GM19397 (cell line): ENCODE measurements around the gene SLC9A9.

Experiments
- ATAC-seq: cut with Tn5 transposase; IDR thresholded peaks from one replicate; pipeline ENCODE4 v1.9.1; 2021; ENCODE audit warnings: mild to moderate bottlenecking, moderate library complexity; ENCODE audit not compliant: unreplicated experiment

Gene SLC9A9

DNA sequence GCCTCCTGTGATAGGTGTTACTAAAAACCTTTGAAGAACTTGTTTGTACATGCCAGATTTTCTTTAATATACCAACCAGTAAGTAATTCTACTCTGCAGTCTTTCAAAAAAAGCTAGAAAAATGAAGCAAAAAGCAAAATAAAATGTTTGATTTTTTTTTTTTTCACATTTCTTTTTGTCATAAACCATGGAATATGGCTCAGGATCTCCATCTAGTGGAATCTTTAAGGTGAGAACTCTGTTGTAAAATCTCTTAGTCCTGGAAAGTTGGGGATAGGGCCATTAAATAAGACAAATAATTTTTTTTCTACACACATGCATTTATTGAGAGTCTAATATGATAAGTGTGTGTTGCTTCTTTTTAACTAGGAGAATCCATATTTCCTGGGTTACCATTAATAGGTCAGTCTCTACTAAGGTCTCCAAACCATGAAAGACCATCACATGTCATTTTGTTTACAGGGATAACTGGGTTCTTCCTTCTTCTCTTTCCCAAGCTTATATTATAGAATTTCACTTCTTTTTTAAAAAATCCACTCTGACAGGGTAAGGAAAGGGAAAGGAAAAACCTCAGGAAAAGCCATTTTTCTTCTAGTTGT lies 84.6 kb downstream of the SLC9A9 start:
- ATAC-seq = no peak

DNA sequence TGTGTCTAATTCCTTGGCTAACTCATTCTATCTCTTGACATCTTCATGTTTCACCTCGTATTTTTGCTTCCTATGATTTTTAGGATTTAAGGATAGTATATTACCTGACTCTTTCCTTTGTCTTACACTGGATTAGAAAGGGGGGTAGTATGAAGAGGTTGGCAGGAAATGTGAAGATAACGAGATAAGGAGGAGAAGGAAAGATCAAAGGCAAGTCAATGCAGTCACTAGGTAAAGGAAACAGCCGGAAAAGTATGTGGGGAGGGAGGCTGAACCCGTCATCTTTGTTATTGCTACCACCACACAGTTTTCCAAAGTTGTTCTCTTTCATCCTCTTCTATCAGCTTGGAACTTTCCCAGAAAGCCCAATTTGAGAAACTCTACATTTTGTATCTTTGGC lies 90.6 kb downstream of the SLC9A9 start:
- no peak for ATAC-seq

DNA sequence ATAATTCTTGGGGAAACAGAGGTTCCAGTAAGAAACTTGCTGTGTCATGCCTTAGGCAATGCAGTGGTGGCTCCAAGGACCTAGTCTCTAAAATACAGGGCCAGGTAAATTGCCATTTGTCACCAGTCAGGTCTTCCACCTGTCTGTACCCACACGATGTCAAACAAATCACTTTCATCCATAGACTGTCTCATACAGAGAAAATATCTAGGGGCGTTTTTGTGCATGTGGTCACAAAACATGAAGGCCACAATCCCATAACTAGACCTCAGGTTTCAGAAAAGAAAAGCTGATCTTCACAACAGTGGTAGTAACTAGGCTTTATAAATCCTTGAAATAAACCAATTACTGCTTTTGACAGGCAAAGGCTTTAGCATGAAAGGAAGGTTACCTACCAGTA lies 92.3 kb downstream of the SLC9A9 start:
- no peak for ATAC-seq

DNA sequence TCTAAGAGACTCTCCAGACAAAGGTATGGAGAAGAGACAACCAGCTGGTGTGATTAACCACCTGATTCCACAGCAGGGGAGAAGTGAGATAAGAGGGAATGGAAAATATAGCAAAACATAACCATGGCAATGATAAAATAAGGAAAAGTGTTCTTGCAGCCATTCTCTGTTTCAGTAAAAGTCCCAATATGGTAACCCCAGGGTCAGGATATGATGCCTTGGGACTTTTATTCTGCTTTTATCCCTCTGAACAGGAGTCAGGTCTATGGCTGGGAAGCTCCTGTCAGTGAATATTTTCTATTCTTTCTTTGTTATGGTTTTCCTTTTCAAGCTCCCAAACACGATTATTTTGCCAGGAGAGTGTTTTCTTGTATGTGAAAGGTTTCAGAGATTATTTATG lies 94.2 kb downstream of the SLC9A9 start:
- no peak for ATAC-seq

DNA sequence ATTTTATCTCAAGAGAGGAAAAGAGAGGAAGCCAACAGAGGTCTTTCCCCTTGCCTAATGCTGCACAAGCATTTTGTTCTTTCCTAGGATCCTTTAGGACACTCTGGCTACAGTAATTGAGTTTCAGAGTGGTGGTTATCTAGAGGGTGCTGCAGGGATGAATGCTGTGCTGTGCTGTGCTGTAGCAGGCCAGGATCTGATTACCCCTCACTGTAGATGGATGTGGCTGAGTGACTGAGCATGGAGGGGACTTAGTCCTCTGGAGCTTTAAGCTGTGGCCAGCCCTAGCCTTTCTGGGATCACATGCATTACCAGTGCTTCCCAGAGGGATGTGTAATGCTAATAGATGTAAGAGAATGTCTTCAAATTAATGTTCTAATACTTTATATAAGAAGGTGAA lies 94.8 kb downstream of the SLC9A9 start:
- no peak for ATAC-seq

DNA sequence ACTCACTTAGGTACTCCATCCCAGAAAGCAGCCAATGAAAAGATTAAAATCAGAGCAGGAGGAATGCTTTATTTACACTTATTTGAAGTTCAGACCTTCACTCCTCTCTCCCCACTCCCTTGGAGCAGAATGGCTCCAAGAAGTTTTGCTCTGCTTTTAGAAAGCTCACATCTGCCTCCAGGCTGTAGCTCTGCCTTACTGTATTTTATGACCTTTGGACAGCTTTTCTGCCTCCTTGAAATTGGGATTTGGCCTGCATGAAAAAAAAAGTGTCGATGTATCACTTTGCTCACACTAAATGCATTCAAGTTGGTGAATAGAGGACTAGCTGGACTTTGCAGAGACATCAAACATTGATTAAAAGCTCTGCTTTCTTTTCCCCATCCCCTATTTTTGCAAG lies 95.3 kb downstream of the SLC9A9 start:
- no peak for ATAC-seq

DNA sequence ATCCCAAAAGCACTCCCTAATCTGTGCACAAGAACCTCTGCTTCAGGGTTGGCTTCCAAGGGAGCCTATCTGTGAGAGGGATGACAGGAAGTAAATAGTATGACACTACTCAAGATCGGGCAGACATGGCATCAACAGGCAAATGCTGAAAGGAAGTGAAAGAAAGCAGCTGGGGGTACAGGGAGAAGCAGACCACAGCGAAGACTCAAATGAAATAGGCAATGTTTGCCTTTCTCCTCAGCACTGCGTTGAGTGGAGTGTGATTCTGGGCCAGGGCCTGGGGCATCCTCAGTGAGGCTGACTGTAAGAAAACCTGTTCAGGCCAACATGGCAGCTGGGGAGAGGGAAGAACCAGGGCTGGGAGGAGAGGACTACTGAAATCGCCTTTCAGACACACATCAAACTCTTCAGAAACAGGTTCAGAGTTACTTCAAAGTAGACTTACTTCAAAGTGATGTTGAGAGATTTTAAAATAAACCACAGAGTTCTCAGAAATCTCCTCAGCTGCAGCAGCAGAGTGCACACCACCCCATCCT lies 96.6 kb downstream of the SLC9A9 start:
- ATAC-seq = peak; percentile 59

DNA sequence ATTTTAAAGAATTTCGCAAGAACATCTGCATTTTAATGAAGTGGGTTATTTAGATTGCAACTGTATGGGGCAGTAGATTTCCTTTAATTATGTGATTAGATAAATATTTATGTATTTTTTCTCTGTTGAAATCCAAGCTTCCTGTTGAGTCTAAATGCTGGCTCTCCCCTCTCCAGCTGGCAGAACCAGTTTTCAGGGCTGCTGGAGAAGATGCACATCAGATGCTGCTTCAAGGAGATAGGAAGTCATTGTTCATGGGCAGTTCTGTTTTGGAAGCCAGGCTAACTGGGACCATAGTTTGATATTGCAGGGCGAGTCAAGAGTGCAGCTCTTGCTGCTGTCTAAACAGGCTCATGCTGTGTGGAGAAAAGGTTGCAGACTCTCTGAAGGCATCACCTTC lies 97.4 kb downstream of the SLC9A9 start:
- no peak for ATAC-seq

DNA sequence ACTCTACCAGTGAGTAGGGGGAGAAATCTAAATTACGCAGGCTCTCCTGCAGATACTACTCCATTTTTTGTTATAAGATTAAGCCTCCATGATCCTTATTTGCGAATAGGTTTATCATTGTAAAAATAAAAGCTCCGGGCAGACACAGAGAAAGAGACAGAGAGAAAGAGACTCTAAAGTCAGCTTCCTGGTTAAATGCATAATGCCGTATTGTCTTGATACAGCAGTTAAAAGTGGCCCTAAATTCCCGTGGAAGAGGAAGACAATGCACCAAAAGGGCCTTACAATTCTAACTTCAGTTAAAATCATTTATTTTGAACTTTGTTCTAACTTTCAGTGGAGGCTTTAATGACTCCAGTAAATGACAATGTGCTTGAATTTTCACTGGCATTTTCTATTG lies 98.3 kb downstream of the SLC9A9 start:
- ATAC-seq = no peak

DNA sequence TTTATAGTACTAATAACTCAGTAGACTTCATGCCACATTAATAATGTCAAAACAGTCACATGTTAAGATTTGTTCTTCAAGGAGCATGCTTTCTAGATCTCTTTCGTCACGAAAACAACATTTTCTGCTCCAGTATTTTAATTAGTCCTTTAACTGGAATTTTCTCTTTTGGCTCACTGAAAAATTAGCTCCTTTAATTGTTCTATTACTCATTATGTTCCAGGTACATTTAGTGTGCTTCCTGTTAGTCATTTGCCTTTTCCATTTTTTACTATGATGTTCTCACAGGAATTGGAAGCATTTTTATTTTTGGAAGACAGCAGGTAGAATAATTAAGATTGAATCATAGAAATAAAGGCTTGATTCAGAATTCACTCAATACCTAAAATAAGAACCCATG lies 111.2 kb downstream of the SLC9A9 start:
- ATAC-seq = no peak

DNA sequence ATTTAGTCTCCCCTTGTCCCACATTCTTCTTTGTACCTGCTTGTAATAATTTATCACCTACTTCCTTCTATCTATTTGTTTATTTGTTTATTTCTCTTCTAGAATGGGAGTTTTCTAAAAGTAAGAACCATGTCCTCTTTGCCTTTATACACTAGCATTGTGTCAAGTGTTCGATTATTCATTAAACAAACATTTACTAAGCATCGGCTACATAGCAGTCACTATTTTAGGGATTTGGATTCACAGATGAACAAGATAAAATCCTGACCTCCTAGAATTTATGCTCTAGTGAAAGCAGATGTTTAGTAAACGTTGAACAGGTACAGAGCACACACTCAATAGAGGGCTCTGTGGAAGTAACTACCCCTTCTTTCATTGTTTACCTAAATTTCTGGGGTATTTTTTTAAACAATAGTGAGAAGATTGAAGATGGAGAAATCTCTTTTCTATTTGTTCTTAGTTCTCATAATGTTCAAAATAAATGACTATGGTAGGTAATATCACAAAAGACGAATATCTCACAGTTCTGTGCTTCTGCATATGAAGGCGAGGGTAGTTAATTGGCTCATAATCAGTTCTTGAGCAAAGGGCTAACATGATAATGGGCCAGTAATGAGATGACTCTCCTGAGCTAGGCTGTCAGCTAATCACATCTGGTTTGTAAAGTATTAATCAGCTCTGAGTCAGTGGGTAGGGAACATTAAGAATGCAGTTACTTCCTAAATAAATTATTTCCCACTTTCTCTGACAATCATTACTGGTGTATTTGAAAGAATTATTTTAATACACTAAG lies 111.9 kb downstream of the SLC9A9 start:
- no peak for ATAC-seq

DNA sequence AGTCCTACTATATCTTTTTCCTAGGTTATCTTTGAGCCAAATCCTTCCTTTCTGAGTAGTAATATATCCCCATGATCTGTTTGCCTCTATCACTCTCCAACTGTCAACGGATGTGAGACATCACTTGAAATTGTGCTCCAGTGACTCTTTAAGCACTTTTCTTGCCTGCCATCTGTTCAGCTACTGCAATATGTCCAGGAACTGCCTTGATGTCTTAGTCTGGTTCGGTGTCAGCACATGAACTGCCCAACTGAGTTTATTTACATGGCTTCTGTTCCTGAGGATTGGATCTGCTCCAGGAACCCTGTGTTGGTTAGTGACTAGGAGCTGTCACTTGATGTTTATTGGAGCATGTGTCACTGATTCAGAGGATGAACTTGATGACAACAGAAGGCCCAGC lies 116.5 kb downstream of the SLC9A9 start:
- ATAC-seq = no peak

DNA sequence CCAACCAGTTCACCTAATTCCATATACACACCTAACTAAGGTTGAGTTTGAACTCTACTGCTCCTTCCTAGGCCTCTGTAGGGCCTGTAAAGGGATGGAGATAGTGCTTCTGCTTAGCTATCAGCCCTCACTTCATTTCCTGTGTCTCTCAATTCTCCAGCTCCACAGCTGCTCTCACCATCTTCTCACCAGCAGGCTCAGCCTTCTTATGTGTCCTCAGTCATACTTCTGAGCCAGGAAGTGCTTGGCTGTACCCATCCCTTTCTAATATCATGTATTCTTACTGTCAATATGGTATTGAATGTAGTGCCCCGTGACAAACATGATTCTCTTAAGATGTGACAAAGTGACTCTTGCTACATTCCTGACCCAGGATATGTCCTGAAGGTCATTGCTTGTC lies 116.9 kb downstream of the SLC9A9 start:
- no peak for ATAC-seq

DNA sequence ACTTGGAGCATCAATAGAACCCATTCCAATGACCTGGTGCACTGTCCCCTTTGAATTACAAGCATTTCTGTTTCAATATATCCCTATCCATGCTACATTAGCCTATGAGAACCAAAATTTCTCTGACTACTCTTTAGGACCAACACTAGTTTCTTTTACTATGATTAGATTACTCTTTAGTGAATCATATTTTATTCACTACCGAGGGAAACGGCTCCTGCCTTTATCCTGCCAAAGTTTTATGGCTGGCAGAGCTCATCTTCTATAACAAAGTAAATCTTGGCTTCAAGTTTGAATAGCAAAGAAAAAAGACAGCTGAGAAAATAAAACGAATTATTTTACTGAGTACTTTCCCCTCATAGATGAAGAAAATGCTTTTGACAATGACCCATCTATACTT lies 120.9 kb downstream of the SLC9A9 start:
- ATAC-seq = no peak

DNA sequence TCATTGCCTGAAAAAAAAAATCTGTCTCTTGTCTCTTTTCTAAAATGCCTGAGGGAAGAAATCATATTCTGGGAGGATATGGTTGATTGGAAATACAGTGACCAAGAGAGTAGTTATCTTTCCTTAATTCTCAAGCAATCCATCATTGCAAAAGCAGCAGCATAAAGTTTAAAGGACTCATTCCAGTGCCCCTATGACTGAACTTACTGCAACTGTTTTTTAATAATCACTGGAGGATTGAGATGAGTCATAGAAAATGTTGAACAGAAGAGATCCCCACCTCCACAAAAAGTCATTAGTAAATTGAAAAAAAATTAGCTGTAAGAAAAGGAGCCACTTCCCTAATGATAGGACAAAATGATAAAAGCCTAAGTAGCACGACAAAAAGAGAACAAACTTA lies 121.5 kb downstream of the SLC9A9 start:
- ATAC-seq = no peak

DNA sequence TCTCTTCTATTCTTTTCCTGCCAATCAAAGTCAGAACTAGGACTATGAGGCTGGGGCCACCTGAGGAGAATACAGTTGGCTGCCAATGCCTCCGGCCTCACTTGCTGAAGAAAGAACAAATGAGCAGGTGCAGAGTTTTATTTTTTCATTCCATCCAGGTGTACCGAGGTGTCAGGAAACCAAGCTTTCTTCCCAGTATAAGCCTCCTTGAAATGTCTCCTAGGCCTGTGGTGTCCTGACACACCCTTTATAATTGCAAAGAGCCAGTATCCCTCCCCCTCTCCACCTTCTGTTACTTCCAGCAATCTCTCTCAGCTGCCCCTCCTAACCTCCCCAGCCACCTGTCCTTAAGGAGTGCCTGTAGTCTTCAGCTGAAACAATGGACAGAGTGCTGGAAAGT lies 127.9 kb downstream of the SLC9A9 start:
- no peak for ATAC-seq

DNA sequence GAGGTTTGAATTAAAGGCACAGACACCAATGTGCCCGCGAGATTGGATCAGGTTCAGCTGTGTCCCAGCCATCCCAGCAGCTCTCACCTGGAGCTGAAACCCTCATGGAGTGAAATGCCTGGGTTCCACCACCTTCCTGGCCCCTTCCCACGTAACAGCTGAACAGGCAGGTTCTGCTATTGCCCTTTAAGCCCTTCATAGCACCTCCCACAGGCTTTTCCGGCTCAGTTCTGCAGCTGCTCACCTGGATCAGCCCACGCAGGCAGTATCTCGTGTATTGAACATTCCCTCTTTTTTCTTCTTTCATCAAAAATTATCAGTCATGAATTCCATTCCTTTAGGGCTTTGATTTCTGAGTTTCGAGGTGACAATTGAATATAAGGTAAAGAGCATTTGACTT lies 129.8 kb downstream of the SLC9A9 start:
- no peak for ATAC-seq

DNA sequence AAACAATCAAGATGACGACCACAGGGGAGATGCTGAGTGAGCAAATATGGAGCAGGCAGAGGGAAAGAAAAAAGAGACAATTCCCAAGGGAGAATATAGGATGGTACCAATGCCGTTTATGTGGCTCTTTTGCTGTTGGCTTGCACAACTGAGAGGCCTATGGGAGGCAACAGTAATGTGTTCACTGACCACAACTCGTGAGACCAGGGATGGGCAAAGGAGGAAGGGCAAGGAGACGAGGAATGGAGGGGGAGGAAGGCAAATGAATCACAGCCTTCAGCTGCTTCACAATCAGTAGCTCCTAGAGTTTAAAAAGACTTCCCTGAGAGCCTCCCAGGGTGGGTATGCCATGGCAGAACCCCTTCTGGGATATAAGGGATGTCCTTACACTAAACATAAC lies 131.5 kb downstream of the SLC9A9 start:
- no peak for ATAC-seq

DNA sequence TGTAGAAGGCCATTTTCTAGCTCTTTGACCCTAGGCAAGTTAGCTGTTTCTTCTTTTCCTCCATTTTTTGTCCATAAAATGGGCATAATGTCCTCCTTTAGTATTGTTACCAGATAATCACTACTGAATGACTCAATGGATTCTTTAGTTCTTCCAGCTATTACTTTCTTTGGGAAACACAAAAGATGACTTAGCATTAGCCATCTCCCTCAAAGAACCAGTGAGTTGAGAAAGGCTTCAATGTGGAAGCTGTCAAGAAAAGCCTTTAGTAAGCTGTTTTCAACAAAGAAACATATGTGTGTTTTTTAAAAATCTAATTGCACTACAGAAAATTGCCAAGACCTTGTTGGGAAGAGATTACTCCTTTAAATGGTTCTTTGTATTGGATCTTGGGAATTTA lies 135.7 kb downstream of the SLC9A9 start:
- ATAC-seq = no peak

DNA sequence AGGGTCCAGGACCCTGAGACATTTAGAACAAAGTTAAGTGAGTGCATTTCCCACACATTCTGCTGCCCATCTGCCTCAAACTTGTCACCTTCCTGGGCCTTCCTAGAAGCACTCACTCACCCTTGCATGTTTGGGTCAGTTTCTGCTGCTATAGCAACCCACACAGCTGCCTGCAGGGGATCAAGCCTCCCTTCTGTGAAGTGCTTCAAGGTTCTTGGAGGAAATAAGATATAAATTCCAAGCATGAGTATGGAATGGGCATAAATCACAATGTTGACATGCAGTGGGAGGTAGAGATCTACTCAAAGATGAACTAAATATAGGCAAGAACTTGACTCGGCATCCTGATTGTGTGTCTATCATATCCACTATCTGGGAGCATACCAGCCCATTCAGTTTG lies 140.4 kb downstream of the SLC9A9 start:
- no peak for ATAC-seq

DNA sequence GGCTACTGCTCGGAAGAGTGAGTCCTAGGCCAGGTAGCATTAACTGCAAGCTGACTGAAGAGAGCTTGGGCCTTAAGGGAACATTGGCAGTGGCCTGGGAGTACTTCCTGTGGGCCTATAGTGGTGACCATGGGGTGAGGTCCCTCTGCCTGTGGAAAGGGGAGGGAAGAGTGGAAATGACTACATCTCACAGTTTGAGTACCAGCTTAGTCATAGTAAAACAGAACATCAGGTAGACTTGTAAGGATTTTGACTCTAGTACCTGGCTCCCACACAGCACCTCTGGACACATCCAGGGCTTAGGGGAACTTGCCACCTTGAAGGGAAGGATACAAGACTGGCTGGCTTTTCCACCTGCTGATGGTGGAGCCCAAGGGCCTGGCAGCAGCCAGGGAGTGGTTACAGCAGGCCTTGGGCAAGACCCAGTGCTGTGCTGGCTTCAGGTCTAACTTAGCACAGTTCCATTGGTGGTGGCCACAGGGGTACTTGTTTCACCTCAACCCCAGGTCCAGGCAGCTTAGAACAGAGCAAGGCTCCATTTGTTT lies 147.8 kb downstream of the SLC9A9 start:
- no peak for ATAC-seq

DNA sequence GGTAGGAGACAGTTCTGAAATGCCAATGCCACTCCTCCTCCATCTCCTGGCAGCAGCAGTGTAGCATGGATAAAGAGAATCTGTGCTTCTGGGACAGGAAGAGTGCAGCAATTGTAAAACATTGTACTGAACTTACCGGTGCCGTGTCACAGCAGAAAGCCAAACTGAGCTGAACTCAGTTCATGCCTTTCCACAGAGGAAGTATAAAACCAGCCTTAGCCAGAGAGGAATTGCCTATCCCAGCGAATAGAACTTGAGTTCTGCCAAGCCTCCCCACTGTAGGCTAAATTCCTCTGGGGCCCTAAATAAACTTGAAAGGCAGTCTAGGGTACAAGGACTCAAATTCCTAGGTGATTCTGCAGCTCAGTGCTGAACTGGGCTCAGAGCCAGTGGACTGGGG lies 148.8 kb downstream of the SLC9A9 start:
- ATAC-seq = no peak
